Inflammatory macrophage treated with lipopolysaccharide for 1 hour (primary cell): ENCODE results near the gene LRRC75B.
"Not testable (repeated sequence)": the region's sequence is repeated elsewhere in the genome, so short reads cannot be mapped to it uniquely, and the experiment has no call there.

ENCODE experiments used
- DNase-seq, 2 donors: peaks; one replicate each; pipeline ENCODE4 v3.0.0-alpha.2; 2020 to 2022

Gene LRRC75B

DNA sequence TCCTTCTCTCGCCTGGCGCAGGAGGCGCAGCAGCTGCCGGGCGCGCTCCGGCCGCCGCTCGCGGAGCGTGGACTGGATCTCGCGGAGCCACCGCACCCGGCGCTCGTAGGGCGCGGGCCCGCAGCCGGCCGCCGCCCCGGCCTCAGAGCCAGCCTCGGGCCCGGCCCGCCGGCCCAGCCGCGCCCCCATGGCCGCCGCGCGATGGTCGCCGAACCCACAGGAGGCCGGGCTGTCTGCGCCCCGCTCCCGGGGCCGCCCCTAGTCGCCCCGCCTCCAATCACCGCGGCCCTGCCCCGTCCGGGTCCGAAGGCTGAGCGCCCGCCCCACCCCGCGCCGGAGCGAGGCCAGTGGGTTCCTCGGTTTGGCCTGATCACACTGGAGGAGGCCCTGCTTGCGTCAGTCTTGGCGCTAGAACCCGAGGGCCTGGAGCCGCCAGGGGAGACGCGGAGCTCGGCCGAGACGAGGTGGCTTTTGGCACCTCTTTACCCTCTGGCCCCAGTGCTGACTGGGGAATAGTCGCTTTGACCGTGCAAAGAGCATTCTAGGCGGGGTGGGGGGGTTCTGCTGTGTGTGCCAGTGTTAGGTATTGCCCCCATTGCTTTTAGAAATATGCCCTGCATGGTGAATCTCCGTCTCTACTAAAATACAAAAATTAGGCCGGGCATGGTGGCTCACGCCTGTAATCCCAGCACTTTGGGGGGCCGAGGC, at the start of gene LRRC75B:
Gene LRRC75B, minus strand, starts transcription at position 223 of the 708 bp plus-strand sequence. Its CDS starts 34 bp downstream, at position 189.
- peak; percentile 73 to 77 for DNase-seq

DNA sequence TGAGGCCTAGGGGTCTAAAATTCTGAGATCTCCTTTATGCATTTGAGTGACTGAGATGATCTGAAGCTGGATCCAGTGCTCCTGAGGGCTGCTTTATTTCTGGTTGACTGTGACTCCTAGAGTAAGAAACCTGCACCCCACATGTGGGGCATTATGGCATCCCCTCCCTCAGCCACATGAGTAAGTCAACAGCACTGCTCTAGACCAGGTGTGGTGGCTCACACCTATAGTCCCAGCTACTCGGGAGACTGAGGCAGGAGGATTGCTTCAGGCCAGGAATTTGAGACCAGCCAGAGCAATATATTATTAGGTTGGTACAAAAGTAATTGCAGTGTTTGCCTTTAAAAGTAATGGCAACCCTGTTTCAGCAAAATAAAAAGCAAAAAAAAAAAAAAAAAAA, 49.4 kb upstream of the LRRC75B start:
- not testable (repeated sequence) for DNase-seq

- DNase-seq: not testable (repeated sequence)
These were observed 43.6 kb upstream of the LRRC75B start for GRCh38 chr22:24636513-24636912.

DNA sequence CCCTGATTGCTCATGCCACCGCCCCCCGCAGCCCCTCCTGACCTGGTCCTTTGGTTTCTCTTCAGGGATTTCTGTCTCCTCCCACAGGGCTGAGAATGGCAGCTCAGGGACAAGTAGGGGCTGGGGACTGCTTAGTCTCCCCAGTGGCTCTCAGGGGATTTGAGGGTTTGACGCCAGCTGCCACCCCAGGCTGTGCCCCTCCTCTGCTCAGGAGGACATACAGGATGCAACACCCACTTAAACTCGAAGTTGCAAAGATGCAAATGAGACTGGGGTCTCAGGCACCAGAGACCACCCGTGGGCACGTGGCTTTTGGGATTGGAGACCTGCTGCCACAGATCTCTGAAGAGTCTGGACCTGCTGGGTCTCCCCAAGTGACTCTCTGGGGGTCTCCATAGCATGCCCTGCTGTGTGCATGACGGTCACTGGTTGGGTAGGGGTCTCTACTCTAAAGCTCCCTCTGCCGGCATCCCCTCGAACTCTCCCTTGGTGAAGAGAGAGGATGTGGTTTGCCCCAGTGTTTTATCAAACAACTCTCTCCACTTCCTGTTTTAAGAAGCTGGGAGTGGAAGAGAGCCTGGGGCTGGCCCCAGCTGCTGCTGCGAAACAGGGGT, 42.0 kb upstream of the LRRC75B start:
- not testable (repeated sequence) for DNase-seq

DNA sequence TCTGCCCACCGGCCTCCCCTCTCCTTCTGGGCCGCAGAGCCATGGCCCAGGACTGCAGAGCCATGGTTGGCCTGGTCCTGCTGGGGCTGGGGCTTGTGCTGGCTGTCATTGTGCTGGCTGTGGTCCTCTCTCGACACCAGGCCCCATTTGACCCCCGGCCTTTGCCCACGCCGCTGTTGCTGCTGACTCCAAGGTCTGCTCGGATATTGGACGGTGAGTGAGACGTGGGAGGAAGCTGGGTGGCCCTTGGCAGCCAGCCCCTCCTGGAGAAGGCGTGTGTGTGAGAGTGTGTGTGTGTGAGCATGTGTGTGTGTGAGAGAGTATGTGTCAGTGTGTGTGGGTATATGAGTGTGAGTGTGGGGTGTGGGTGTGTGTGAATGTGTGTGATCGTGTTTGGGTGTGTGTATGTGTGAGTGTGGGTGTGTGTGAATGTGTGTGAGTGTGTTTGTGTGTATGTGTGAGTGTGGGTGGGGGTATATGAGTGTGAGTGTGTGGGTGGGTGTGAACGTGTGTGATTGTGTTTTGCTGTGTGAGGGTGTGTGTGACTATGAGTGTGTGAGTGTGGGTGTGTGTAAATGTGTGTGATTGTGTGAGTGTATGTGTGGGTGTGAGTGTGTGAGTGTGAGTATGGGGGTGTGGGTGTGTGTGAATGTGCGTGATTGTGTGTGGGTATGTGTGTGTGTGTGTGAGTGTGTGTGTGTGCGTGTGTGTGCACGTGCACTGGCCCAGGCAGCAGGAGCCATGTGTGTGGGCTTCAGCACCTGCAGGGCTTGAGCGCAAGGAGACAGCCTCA, 40.6 kb upstream of the LRRC75B start:
- DNase-seq: not testable (repeated sequence)

DNA sequence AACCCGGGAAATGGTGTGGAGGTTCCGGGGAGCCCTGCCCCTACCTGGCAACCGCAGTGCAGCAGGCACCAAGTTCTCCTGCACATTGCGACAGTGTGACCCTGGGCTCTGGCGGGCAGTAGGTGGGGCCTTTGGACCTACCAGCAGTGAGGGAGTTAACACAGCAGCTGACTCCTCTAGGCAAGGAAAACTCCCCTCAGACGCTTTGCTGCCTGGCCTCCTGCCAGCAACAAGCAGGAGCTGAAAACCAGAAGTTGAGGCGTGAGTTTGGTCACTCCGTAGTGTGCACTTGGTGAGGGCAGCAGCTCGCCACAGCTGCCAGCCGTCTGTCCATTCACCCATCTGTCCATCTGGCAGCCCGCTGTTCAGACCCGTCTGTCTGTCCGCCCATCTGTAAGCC, 39.8 kb upstream of the LRRC75B start:
- peak in 1 of 2 donors; percentile 12 for DNase-seq

DNA sequence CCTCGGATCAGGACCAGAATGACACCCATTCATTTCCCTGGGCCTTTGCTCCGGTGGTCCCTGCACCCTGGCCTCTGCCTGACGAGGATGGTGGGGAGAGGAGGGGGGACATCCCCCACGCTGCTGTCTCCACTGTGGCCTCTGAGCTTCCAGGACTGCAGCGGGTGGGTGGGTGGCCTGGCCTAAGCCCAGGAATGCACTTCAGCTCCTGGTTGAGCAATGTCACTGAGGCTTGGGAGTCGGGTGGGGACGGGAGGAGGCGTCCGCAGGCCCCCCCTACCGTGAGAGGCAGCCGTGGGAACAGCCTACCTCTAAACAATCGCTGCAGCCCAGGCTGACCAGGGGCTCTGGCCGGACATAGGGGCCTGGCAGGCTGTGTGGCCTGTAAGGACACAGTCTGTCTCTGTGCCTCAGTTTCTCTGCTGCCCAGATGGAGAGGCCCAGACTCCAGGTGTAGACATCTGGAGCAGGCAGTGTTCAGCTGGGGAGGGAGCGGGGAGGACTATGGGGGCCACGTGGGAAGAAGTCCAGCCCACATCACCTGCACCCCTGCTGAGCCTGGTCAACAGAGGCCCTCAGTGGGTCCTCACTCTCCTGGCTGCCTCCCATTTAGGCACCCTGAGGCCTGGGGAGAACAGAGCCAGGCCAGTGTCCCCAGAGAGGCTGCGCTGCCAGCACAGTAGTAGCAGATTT, 38.7 kb upstream of the LRRC75B start:
- DNase-seq: not testable (repeated sequence)

- DNase-seq: not testable (repeated sequence)
These were observed 38.0 kb upstream of the LRRC75B start for GRCh38 chr22:24630812-24631427.

DNA sequence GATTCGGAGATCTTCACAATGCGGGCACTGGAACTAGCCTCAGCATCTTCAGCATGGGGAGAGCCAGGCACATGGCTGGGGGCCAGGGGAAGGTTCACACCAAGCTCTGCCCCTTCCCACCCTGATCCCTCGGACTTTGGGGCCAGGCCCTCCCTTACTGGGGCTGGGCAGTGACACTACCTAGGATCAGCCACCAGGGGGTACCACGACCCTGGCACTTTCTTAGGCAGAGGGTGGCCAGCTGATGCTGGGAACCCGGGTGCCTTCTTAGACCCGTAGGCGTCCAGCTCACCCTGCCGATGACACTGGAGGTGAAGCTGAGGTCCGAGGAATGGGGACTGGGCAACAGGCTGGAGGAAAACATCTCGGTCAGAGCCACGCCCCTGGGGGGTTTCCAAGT, 36.2 kb upstream of the LRRC75B start:
- peak in 1 of 2 donors; percentile 14 for DNase-seq

DNA sequence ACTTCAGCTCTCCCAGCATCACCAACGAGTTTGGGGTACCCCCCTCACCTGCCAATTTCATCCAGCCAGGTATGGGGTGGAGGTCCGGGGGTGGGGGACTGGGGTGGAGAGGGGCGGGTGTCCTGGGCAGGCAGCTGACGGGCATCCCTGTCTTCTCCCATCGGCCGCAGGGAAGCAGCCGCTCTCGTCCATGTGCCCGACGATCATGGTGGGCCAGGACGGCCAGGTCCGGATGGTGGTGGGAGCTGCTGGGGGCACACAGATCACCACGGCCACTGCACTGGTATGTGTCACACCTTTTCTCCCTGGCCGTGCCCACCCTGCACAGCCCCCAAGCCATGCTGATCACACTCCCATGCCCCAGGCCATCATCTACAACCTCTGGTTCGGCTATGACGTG, 35.0 kb upstream of the LRRC75B start:
- not testable (repeated sequence) for DNase-seq

GRCh38 chr22:24622596-24622995, 29.7 kb upstream of the LRRC75B start:
- DNase-seq: not testable (repeated sequence)

DNA sequence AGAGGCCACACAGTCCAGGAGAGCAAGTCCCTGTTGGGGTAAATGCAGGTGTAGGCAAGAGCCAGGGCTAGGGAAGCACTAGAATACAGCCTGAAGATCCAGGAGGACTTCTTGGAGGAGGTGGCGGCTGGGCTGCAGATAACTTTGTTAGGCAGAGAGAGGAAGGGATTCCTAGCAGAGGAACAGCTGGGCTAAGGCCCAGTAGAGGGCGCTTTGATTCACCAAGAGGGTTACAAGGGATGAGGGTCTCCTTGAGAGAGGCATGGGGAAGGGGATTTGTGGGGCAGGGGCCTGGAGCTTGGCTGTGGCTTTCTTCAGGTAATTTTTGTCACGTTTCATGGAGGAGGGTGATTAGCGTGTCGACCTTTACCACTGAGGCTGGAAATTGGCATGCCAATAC, 28.4 kb upstream of the LRRC75B start:
- not testable (repeated sequence) for DNase-seq

GRCh38 chr22:24614794-24615193, 21.9 kb upstream of the LRRC75B start:
- DNase-seq: not testable (repeated sequence)

DNA sequence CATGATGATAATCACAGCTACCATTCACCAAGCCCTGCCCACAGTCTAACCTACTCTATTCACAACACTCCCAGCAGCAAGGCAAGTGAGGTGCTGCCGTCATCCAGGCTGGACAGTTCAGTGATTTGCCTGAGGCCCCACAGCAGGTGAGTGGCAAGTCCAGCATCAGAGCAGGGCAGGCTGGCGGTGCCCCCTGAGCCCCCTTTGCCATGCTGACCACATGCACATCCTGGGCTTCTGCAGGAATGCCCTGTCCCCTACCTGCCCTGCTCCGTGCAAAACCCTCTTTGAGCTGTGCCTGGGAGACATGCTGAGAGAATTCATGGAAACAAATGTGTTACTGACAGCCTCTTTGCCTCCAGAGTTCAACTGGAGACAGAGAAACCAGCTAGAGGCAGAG, 17.0 kb upstream of the LRRC75B start:
- DNase-seq: not testable (repeated sequence)

DNA sequence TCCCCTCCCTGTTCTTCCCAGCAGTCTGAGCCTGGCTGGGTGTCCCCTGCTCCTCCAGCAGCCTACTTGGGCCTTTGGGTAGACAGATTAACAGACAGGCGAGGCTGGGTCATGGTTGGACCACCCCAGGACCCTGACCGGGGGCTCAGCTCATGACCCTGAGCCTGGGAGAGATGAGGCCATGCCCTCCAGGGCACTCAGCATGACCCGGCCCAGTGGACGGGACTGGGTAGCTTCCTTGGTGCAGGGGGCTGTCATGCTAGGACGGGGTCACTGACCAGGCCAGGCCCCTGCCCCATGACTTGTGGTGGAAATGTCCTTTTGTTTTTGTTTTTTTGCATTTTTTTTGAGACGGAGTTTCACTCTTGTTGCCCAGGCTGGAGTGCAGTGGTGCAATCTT, 15.5 kb upstream of the LRRC75B start:
- not testable (repeated sequence) for DNase-seq

- peak; percentile 70 to 71 for DNase-seq
These were observed 14.6 kb upstream of the LRRC75B start for GRCh38 chr22:24607429-24607983.

DNA sequence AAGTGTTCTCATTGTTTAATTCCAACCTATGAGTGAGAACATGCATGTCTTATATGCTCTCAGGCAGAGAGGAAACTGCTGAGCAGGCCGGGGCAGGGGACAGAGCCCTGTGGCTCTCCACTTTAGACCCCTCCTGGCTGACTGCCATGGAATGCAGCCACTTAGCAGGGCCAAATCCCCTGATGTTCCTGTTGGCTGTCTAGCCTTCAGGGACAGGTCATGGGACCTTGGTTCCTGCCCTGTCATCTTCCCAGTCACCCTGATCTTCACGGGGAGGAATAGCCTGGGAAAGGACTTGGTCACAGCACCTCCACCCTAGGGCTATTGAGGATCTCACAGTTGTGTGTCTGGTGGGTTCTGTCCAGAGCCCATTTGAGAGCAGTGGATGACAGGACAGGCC, 13.5 kb upstream of the LRRC75B start:
- not testable (repeated sequence) for DNase-seq

- DNase-seq: not testable (repeated sequence)
These were observed 11.1 kb upstream of the LRRC75B start for GRCh38 chr22:24603770-24604629.

- DNase-seq: not testable (repeated sequence)
These were observed 10.2 kb upstream of the LRRC75B start, which contains the start of gene GGT1 for GRCh38 chr22:24602847-24603769. Gene GGT1 (plus strand): TSS chr22:24603193. CDS start chr22:24611082, 7,889 bp downstream.
